Caco-2 (cell line): ENCODE results near the gene KDM3B. TPM values are rescaled to one million over a fixed set of nuclear protein-coding genes. Genes with fewer than 3 reads are reported as not detected.

Source experiments
- BruUV-seq: library from RNA; stranded (reverse); fragments of 400-500 nt; replicated peaks from 2 replicates; lab custom pipeline; 2021; lab: Mats Ljungman, UMichigan
- CTCF ChIA-PET: fragments of 300-600 bp; sonication (Branson Sonifier 250); formaldehyde crosslinking; loops from one replicate; lab custom pipeline; 2022; ENCODE audit warnings: antibody characterized with exemption; lab: Charles Lee
- POLR2A ChIA-PET: fragments of 300-600 bp; sonication (Branson Sonifier 250); formaldehyde crosslinking; loops from one replicate; lab custom pipeline; 2022; ENCODE audit warnings: antibody characterized with exemption; lab: Charles Lee
- DNase-seq, 2 experiments: peaks; one replicate each; pipeline versions ENCODE4 v3.0.0 to v3.0.0-alpha.2; 2020 to 2022
- H3K27me3 ChIP-seq: replicated peaks from 2 replicates; pipeline ENCODE4 v1.6.0; 2011; ENCODE audit warnings: low read length; ENCODE audit not compliant: control insufficient read depth, insufficient read depth
- H3K36me3 ChIP-seq: 2 replicates; pipeline ENCODE4 v1.5.1; 2011; ENCODE audit warnings: low read length; ENCODE audit not compliant: control insufficient read depth, insufficient read depth
- H3K4me1 ChIP-seq: fragments of 250-450 bp; sonication (Bioruptor Pico); 2 replicates; pipeline ENCODE4 v1.5.1; 2020; ENCODE audit warnings: mild to moderate bottlenecking
- H3K4me3 ChIP-seq: 2 replicates; pipeline ENCODE4 v1.5.1; 2011; ENCODE audit warnings: low read depth, mild to moderate bottlenecking, control low read depth, low read length
- H3K9me3 ChIP-seq: fragments of 250-450 bp; sonication (Bioruptor Pico); 2 replicates; pipeline ENCODE4 v1.5.1; 2020; ENCODE audit warnings: mild to moderate bottlenecking, moderate library complexity
- H3K27ac Mint-ChIP-seq: one replicate; pipeline ENCODE4 v1.8.0; 2022; ENCODE audit warnings: mixed read lengths; ENCODE audit not compliant: unreplicated experiment
- H3K27me3 Mint-ChIP-seq: one replicate; pipeline ENCODE4 v1.8.0; 2022; ENCODE audit warnings: mixed read lengths; ENCODE audit not compliant: insufficient read depth, unreplicated experiment
- H3K36me3 Mint-ChIP-seq: one replicate; pipeline ENCODE4 v1.8.0; 2022; ENCODE audit warnings: mild to moderate bottlenecking, mixed read lengths; ENCODE audit not compliant: insufficient read depth, unreplicated experiment
- H3K4me1 Mint-ChIP-seq: one replicate; pipeline ENCODE4 v1.8.0; 2022; ENCODE audit warnings: low read depth, mixed read lengths; ENCODE audit not compliant: unreplicated experiment
- H3K4me3 Mint-ChIP-seq: one replicate; pipeline ENCODE4 v1.8.0; 2022; ENCODE audit warnings: mild to moderate bottlenecking, moderate library complexity, mixed read lengths; ENCODE audit not compliant: unreplicated experiment
- H3K9me3 Mint-ChIP-seq: one replicate; pipeline ENCODE4 v1.8.0; 2022; ENCODE audit warnings: mixed read lengths; ENCODE audit not compliant: unreplicated experiment
- CTCF ChIP-seq, 2 experiments: fragments of 200-600 bp in 1 of 2; IDR thresholded peaks; 1 replicate in 1 of 2; 2 replicates in 1 of 2; pipeline versions ENCODE4 v1.5.1 to v1.8.0; 2011 to 2022; ENCODE audit warnings: antibody characterized with exemption in 1 of 2, control low read depth in 1 of 2, inconsistent platforms in 1 of 2, low read depth in 1 of 2, low read length in 1 of 2, mild to moderate bottlenecking in 1 of 2, moderate library complexity in 1 of 2; ENCODE audit not compliant: insufficient read depth in 1 of 2, severe bottlenecking in 1 of 2, unreplicated experiment in 1 of 2
- intact Hi-C: fragments of 100-400 bp; cut with micrococcal nuclease; formaldehyde crosslinking; loops from one replicate; pipeline ENCODE4 v1.10.0; 2022; ENCODE audit not compliant: unreplicated experiment
- total RNA-seq: library from RNA; stranded (reverse); gene quantifications from 2 replicates; pipeline ENCODE4 v1.2.3, GENCODE V29; 2022

Gene KDM3B
- total RNA-seq, 1 experiment from 2014 or later = 71.8 TPM

GRCh38 chr5:138439477-138440158, 87.1 kb downstream of the KDM3B start:
- Mint-ChIP-seq H3K27ac (no peak overlapping the region), H3K4me3 (peak overlapping the region; percentile 78), H3K9me3 (no peaks in the 10 kb centered on the region), H3K36me3 (peaks cover 19% of the 10 kb centered on the region), H3K4me1 (no peaks in the 10 kb centered on the region), H3K27me3 (no peaks in the 10 kb centered on the region)
- H3K27me3 ChIP-seq = no peaks in the 10 kb centered on the region
- intact Hi-C loops = no loop called here
- DNase-seq = no peak
- no peaks in the 10 kb centered on the region for H3K36me3 ChIP-seq
- TF ChIP-seq CTCF (IDR thresholded peaks at IDR 0.05; ENCODE audit: insufficient read depth in 1 of 2, low read depth in 1 of 2, low read length in 1 of 2, severe bottlenecking in 1 of 2, unreplicated experiment in 1 of 2) = no peak
- ChIA-PET POLR2A (no interaction called here), CTCF (interaction anchor here (2.1 kb wide), 1 partner anchor 10 kb away, joined by 12 read pairs; no protein-coding TSS in a partner anchor)
- H3K4me3 ChIP-seq = peak overlapping the region; percentile 56
- no TSS peak for BruUV-seq
- H3K4me1 ChIP-seq = peaks cover 4% of the 10 kb centered on the region
- H3K9me3 ChIP-seq = no peaks in the 10 kb centered on the region

- intact Hi-C loops = no loop called here
- BruUV-seq = no TSS peak
- no peak for TF ChIP-seq CTCF (IDR thresholded peaks at IDR 0.05; ENCODE audit: insufficient read depth in 1 of 2, low read depth in 1 of 2, low read length in 1 of 2, severe bottlenecking in 1 of 2, unreplicated experiment in 1 of 2)
- Histone ChIP-seq H3K36me3 (no peaks in the 10 kb centered on the region), H3K27me3 (no peaks in the 10 kb centered on the region), H3K4me1 (peaks cover 12% of the 10 kb centered on the region), H3K4me3 (no peak overlapping the region), H3K9me3 (no peaks in the 10 kb centered on the region)
- no peak for DNase-seq
- Mint-ChIP-seq H3K4me3 (peak overlapping the region; percentile 78), H3K9me3 (no peaks in the 10 kb centered on the region), H3K4me1 (no peaks in the 10 kb centered on the region), H3K27me3 (no peaks in the 10 kb centered on the region), H3K36me3 (peaks cover 12% of the 10 kb centered on the region), H3K27ac (no peak overlapping the region)
- ChIA-PET POLR2A (no interaction called here), CTCF (interaction anchor here (2.1 kb wide), 1 partner anchor 9 kb away, joined by 12 read pairs; no protein-coding TSS in a partner anchor)
Measured at GRCh38 chr5:138440159-138441073, 87.9 kb downstream of the KDM3B start.

GRCh38 chr5:138441221-138441620, 88.7 kb downstream of the KDM3B start:
- Mint-ChIP-seq H3K9me3 (no peaks in the 10 kb centered on the region), H3K27ac (no peak overlapping the region), H3K36me3 (peaks cover 12% of the 10 kb centered on the region), H3K27me3 (no peaks in the 10 kb centered on the region), H3K4me3 (no peak overlapping the region), H3K4me1 (no peaks in the 10 kb centered on the region)
- BruUV-seq = no TSS peak
- ChIA-PET POLR2A (no interaction called here), CTCF (no interaction called here)
- Histone ChIP-seq H3K9me3 (no peaks in the 10 kb centered on the region), H3K27me3 (no peaks in the 10 kb centered on the region), H3K4me1 (peaks cover 14% of the 10 kb centered on the region), H3K4me3 (no peak overlapping the region), H3K36me3 (no peaks in the 10 kb centered on the region)
- TF ChIP-seq CTCF (IDR thresholded peaks at IDR 0.05; ENCODE audit: insufficient read depth in 1 of 2, low read depth in 1 of 2, low read length in 1 of 2, severe bottlenecking in 1 of 2, unreplicated experiment in 1 of 2) = no peak
- intact Hi-C loops = no loop called here
- no peak for DNase-seq
